ENCODE measurements around the gene HHATL.

The HHATL gene

DNA sequence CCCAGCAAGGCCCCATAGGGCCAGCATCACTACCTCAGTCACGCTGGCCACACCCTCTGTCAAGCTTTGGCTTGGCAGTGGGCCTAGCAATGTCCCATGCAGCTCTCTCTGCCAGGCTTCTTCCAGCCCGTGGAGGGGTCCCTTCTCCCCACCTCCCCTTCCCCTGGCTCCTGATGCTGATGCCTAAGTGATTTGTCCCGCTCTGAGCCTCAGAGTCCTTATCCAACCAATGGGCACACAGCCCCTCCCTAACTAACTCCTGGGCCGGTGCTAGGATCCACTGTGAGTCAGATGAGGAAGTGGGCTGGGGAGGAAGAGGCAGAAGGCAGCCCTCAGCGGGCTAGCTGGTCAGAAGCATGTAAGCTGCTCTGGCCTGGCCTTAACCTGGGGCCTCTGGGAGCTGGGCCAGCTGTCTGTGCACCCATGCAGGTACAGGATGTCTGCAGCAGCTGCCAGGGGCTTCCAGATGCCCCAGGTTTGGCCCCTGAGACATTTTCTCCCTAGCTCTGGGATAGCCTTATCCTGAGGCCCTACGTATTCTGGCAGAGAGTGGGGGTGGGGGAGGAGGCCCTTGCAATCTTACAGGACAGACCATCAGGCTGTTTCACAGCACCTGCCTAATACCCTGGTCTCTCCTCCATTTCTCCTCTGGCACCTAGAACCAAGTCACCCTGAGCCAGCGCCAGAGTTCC lies 49.8 kb downstream of the HHATL start:
- DNase-seq (ENCODE audit: low read depth) = peak; percentile 78

DNA sequence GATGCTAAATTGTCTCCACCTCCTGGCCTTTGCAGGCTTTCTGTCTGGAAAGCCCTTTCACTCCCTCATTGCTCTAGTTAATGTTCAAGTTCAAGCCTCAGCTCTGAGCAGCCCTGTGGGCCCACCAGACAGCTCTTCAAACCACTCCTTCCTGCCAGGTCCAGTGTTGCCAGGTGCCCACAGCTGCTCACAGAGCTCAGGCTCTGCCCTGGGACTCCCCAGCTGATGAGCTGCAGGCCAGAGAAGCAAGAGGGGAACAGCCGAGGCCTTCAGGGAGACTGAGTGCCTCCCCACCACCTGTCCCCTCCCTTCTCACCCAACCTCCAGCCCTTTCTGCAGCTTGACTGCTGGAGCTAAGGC lies 50.4 kb downstream of the HHATL start:
- DNase-seq (ENCODE audit: low read depth) = no peak

DNA sequence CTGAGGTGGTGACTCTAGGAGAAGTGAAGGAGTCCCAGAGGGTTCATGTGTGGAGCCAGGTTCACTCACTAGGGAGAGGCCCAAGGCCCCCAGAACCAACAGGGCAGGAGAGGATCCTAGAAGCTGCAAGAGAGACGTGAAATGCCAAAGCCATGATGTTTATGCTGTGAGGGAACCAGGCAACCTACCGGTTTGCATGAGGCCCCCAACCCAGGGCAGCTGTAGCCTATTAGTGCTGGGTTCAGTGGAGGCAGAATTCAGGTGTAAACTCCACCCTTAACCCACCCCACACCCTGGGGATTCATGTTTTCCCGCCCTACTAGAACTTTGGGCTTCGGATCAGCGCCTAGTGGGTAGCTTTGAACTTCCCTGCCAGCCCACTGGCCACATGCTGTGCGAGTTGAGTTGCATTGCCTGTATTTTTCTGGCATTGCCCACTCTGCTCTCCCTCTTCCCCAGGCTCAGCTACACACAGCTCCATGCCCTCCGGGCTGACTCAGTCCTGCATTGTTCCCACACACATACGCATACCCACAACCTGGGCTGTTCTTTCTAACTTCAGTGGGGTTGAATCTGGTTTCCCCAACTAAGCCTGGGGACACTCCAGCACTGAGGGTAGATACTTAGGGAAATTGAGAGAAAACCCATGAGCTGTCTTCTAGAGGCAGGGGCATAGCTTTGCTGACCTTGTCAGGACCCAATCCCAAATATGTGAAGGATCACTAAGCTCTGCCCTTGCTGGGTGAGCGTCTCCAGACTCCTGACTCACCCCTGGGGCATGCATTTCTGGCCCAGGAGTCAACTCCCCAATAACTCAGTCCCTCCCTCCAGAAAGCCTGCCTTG lies 51.1 kb downstream of the HHATL start:
- peak; percentile 70 for DNase-seq (ENCODE audit: low read depth)

DNA sequence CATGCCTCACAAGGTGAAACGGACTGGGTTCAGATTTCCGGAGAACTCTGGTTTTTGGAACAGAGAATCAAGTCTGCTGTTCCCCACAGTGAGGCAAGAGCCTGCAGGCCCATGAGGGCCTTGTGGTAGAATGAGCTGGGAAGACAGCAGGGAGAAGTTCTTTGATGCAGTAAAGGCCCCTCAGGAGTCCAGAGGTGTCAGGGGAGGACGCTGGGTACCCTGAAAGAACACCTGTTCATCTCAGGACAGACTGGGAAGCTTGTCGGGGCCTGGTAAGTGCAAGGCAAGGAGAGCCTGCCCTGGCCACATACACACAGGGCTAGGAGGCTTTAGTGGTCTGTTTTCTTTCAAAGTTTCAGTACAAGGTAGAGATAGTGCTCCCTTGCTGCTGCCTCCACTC lies 52.8 kb downstream of the HHATL start:
- DNase-seq (ENCODE audit: low read depth) = no peak

DNA sequence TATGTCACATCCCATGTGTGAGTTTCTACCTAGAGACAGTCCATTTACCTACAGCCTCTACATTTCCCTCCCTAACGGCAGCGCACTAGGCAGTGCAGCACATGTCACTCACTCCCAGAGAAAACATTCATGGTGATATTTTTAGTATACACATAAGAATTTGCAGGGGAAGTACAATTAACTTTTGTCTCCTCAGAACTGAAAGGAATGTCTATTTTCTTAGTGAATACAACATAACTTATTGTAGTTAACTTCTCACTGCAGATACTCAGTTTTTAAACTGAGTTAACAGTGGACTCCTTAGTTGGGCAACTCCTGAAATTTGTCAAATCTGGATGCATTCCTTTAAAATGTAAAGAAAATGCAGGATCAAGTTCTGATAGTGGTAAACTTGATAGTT lies 53.6 kb downstream of the HHATL start:
- DNase-seq (ENCODE audit: low read depth) = no peak

DNA sequence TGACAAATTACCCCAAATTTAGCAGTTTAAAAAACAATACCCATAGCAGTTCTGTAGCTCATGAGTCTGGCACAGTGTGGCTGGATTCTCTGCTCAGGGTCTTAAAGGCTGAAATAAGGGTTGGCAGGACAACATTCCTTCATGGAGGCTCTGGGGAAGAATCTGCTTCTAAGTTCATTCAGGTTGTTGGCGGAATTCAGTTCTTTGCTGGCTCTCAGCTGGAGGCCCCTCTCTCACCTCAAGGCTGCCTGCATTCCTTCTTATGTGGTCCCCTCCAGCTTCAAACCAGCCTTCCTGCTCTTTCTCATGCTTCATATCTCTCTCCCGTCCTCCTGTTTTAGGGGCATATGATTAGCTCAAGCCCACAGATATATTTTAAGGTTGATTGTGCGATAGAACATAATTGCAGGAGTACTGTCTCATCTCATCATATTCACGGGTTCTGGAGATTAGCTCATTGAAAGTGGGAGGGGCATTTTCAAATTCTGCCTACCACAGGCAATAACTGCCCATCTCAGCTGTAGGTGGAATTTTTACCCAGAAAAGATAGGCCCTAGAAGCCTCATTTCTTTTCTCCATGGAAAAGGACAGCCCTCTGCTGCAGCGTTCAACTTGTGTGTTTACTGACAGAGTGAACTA lies 54.7 kb downstream of the HHATL start:
- DNase-seq (ENCODE audit: low read depth) = no peak

All from HS-5 (cell line).